GM19438 (cell line): ENCODE results near the gene SDK1.
"Not testable (repeated sequence)": the region's sequence is repeated elsewhere in the genome, so short reads cannot be mapped to it uniquely, and the experiment has no call there.

ENCODE experiments used
- ATAC-seq: cut with Tn5 transposase; IDR thresholded peaks from one replicate; pipeline ENCODE4 v1.9.1; 2021; ENCODE audit warnings: low read depth; ENCODE audit not compliant: unreplicated experiment

The SDK1 gene

DNA sequence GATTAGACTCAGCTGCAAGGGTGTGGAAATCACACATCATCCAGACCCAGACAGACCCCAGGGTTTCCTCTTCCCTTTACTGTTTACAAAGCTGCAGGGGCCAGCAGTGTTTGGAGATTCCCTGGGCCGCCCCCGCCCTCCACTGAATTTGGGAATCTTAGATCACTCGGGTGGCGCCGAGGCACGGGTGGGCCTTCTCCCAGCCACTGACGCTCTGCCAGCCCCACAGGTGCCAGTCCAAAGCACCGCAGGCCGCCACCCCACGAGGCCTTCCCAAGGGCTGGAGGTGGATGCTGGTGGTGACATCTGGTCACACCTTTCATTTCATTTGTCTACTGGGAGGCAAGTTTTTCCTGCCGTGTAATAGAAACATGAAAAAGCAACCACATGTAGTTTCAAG, 941.7 kb downstream of the SDK1 start:
- ATAC-seq, result no peak

DNA sequence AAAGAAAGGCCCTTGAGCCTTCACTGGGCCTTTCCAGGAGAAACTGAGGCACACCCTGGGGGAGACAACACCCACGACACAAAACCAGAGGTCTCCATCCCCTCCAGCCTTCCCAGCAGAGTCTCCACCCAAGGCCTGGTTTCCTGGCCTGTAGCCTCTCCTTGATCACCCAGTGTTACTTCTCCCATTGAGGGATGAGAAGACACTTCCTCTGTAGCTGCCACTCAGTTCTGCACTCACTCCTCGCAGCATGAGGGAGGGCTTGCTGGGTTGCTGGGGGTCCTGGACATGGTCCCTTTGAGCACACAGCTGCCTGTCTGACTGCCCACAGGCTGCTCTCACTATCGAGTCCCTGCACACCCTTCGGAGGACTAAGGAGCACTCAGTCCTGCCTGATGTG, 943.0 kb downstream of the SDK1 start:
- ATAC-seq, result no peak

DNA sequence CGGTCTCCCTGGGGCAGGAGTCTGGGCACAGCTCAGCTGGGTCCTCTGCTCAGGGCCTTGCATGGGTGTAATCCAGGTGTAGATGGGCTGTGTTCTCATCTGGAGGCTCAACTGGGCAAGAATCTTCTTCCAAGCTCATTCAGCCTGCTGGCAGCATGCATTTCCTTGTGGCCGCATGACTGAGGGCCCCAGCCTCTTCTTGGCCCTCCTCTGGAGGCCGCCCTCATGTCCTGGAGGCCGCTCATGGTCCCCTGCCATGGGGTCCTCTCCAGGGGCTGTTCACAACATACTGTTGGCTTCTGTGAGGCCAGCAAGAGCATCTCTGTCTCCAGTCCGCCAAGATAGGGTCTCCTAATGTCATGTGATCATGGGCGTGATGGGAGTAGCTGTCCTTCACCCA, 943.6 kb downstream of the SDK1 start:
- ATAC-seq, result no peak

DNA sequence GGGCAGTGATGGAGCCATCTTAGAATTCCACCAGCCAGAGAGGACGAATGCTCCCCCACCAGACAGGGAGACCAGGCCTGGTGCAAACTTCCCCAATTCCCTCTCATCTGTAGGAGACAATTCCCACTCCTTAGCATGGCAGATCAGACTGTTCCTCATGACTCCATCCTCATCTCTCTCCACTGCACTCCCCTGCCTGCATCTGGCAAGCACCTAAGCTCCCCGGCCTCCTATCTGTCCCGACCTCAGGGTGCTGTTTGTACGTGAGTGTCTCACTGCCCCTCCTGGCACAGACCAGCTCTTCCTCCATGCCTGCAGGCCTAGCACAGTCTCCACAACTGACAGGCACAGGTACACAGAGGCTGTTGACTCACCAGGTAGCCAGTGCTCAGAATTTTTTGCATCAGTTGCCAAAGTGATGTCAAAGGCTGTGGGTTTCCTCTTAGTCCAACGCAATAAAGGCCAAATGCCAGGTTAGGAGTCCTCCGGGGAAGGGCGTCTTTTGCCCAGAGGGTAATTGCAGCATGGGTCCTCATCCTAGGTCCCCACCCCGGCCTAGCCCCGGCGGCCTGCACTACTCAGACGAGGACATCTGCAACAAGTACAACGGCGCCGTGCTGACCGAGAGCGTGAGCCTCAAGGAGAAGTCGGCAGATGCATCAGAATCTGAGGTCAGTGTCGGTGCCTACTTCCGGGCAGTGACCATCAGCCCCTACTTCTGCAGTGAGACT, 944.2 kb downstream of the SDK1 start:
- ATAC-seq, result no peak

DNA sequence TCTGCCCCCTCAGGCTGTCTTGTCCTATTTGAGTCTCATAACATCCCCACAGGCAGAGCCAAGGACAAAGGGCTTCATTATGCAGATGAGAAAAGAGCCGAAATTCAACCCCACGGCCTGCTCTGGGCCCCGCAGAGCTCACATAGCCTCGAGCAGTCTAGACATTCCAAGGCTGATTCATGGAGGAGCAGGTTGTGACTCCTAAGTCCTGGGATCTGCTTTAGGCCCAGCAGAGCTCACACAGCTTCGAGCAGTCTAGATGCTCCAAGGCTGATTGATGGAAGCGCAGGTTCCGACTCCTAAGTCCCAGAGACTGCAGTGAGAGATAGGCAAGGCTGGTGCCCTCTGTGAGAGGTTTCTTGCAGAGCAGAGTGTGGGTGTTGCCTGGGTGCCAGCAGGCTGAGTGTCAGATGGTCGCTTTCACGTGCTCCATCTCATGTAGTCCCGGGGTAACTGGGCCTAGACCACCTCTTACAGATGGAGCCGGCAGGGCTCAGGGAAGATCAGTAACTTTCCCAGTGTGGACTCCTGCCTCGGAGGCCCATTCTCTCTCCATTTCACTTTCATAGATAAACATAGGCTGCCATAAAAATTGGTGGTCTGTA, 944.9 kb downstream of the SDK1 start:
- no peak for ATAC-seq

DNA sequence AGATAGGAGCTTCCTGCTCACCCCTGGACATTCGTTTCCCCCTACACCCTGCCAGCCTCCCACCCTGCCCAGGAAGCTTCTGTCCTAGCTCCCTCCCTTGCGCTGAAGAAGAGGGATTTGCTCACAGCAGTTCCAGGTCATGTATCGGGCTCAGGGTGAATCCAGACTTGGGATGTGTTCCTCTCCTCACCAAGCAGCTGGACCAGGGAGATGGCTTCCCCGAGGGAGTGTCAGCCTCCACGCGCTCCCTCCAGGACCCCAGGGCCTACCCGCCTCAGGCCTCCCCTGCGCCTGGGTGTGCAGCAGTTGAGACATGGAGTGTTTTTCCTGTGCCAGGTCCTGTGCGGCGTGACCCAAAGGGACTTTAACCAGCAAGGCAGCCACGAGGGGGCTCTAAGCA, 945.5 kb downstream of the SDK1 start:
- no peak for ATAC-seq

DNA sequence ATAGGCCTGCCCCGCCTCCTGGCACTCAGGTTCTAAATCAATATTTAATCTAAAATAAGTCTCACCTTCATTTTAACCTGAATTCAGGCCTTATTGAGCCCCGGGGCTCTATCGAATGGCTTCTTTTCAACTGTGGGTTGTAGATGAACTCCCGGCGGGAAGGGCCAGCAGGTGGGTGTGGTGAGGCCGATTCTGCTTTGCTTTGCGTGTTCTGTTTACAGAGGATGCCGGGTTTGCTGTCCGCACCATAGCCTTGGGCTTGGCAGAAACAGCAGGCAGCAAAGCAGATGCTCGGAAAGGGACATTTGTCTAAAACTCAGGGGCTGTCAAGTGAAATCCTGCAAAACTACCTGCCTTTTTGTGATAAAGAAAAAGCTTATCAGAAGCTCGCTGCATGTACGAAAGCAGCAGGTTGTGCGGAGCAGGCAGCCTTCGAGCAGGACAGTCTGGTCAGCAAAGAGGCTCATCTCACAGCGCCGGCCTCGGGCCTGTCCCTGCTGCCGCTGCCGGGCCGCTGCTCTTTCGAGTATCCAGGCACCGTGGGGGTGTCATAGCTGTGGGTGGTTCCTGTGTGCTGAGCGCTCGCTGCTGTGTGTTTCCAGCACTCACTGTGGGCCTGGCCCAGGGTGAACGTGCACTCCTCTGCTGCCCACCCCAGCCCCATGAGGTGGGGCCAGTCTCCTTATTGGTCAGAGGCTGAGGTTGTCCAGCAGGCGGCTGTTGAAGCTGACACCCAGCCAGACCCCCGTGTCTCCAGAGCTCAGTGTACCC, 946.2 kb downstream of the SDK1 start:
- ATAC-seq, result no peak

DNA sequence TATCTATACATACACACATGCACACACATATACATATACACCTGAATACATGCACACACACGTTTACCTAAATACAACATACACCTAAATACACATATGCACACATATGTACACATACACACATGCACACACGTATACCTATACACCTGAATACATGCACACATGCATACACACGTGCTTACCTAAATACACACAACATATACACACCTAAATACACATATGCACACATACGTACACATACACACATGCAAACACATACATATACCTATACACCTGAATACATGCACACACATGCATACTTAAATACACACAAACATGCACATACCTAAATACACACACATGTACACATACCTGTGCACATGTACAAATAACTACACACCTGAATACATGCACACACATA, 947.2 kb downstream of the SDK1 start:
- ATAC-seq, result no peak

DNA sequence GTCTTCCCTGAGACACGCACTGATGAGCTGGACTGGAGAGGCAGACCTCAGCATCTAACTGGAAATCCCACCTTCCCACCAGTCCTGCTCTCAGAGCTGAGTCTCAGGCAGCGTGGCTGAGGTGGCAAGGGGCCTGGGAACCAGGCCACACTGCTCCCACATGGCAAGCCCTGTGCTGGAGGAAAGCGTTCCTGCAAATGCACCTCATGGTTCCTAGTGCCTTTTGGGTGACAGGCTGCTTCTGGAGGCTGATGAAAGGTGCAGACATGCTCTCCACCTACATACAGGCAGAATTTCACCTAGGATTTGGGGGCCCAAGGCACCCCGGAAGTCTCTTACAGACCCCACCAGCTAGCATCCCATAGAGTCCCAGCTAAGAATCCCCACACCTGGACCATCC, 948.2 kb downstream of the SDK1 start:
- no peak for ATAC-seq

DNA sequence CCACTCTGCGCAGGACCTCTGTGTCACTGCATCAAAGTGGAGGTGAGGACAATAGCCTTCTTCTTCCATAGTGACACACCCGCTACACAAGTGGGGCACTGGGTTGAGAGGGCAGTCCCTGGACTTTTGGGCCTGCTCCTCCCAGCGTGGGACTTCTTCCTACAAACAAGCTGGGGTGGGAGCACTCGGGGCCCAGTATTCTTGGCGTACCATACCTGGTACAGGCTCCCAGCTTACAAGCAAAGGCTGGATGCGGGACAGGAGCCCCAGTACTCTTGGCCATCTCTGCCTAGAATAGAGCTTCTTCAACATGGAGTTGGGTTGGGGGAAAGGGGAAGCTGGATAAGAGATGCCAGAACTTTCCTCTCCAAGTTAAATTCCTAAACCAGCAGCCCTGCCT, 954.3 kb downstream of the SDK1 start:
- no peak for ATAC-seq

DNA sequence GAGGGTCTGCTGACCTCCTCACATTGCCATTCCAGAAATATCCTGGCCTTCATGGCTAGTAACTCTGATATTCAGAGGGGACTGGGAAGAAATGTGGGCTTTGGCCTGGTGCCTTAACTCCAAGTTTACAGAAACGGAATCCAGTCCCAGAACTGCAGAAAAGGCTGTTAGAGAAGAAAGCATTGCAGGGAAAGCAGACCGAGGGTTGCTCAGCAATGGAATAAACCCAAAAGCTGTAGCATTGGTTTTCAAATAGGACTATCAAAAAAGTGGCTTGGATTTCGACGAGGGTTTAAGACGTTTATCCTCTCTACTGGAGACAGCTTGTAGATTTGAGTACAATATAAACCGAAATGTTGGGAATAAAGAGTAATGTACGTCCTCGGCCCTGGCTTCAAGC, 955.2 kb downstream of the SDK1 start:
- no peak for ATAC-seq

DNA sequence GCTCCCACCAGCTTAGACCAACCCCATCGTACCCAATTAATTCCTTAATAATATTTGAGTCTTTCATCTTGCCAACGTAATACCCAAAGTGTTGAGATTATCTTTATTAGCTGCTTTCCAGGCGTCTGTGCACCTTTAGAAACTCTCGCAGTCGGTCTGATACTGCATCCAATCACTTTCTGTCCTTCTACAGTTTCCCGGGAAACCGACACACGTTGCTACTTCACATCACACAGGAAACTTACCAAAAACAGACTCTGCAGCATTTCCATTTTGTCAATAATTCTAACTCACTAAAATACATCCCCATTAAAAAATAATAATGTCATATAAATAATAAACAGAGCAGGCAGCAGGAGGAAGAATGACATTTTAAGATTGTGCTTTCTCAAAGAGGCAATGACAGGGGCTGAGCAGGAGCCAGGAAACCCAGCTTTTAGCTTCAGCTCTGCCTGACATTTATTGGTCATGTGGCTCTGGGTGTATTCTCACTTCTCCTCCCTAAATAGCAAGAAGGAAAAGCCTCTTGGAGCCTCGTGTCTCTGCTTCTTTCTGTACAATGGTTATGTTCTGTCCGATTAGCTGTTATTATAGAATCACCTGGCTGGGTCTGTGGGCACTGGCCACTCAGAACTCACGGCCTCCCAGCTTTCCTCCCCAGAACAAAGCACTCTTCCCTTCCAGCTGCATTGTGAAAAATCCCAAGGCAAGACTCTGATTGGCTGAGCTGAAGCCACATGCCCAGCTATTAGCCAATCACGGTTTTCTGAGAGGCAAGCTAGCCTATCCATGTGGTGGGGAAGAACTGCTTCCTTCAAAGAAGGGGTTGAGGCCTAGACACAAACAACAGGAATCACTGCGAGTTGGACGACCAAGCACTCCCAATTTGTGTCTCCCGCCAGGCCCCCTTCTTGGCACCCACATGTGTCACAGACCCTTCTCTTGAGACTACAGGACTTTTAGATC, 956.4 kb downstream of the SDK1 start:
- no peak for ATAC-seq

DNA sequence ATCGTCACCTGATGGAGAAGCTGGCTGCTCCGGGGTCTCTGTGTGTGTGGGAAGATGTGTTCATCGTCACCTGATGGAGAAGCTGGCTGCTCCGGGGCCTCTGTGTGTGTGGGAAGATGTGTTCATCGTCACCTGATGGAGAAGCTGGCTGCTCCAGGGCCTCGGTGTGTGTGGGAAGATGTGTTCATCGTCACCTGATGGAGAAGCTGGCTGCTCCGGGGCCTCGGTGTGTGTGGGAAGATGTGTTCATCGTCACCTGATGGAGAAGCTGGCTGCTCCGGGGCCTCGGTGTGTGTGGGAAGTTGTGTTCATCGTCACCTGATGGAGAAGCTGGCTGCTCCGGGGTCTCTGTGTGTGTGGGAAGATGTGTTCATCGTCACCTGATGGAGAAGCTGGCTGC, 959.1 kb downstream of the SDK1 start:
- not testable (repeated sequence) for ATAC-seq

DNA sequence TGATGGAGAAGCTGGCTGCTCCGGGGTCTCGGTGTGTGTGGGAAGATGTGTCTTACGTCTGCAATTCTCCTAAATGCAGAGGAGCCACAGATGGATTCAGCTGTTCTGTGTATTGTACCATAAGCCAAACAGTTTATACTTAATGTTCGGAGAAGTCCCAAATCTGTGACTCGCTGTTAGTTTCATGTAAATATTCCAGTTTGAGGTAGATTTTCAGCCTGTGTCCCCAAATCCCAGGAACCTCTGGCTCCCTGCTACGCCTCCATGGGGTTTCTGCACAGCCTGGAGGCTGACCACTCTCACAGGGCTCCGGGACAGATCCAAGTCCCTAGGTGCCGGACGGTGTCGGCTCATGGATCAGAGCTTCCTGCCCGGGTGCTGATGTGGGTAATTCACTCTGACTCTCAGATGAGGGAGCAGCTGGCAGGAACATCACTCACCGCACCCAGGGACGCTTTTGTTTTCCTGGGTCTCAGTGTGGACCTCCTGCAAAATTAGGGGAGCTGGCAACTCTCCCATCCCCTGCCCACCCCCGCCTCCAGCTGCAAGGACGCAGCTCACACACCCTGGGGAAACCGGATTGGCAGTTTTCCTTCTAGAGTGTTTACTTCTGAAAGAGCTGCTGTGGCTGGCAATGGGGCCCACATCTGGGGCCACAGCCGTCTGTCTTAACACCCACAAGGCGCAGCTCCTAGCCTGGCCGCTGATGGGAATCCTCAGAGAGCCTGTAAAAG, 960.0 kb downstream of the SDK1 start:
- no peak for ATAC-seq

DNA sequence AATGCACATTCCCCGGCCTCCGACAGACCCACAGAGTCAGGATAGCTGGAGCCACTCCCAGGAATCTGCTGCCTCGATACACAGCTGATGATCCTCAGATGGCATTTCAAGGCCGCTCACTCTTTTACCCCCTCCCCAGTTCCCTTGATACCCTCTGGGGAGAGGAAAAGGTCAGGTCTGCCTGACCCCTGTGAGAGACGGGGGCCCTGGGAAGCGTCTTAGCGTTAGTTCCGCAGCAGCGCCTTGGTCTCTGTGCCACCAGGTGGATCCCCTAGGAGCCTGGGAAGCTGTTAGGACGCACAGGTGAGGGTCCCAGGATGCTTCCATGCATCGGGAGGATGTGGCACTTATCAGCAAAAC, 960.5 kb downstream of the SDK1 start:
- ATAC-seq, result no peak

DNA sequence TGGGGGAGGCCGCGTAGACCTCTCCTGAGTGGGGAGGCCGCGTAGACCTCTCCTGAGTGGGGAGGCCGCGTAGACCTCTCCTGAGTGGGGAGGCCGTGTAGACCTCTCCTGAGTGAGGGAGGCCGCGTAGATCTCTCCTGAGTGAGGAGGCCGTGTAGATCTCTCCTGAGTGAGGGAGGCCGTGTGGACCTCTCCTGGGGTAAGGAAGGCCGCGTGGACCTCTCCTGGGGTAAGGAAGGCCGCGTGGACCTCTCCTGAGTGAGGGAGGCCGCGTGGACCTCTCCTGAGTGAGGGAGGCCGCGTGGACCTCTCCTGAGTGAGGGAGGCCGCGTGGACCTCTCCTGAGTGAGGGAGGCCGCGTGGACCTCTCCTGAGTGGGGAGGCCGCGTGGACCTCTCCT, 963.2 kb downstream of the SDK1 start:
- not testable (repeated sequence) for ATAC-seq

DNA sequence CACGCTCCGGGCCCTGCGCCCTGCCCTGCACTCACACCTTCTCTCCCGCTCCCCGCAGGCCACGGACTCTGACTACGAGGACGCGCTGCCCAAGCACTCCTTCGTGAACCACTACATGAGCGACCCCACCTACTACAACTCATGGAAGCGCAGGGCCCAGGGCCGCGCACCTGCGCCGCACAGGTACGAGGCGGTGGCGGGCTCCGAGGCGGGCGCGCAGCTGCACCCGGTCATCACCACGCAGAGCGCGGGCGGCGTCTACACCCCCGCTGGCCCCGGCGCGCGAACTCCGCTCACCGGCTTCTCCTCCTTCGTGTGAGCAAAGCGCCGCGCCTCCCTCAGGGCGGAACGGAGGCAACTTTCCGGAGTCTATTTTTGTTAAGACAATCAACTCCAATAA, 964.0 kb downstream of the SDK1 start:
- ATAC-seq, result no peak

DNA sequence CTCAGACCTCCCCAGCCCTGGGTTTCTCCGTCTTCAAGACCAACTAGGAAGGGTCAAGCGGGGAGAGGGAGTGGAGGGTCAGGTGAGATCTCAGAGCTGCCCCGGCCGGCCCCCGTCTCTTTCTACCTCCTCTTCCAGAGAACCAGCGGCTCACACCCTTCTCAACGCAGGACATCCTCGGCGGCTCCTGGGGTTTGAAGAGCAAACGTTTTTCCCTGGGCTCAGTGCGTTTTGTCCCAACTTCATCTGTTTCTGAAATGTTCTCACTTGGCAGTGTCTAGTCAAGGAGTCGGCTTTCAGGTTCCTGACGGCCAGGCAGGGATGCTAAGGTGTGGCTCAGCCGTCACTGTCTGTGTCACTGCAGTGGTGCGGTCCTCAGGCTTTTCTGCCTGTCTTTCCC, 964.6 kb downstream of the SDK1 start:
- ATAC-seq, result no peak

DNA sequence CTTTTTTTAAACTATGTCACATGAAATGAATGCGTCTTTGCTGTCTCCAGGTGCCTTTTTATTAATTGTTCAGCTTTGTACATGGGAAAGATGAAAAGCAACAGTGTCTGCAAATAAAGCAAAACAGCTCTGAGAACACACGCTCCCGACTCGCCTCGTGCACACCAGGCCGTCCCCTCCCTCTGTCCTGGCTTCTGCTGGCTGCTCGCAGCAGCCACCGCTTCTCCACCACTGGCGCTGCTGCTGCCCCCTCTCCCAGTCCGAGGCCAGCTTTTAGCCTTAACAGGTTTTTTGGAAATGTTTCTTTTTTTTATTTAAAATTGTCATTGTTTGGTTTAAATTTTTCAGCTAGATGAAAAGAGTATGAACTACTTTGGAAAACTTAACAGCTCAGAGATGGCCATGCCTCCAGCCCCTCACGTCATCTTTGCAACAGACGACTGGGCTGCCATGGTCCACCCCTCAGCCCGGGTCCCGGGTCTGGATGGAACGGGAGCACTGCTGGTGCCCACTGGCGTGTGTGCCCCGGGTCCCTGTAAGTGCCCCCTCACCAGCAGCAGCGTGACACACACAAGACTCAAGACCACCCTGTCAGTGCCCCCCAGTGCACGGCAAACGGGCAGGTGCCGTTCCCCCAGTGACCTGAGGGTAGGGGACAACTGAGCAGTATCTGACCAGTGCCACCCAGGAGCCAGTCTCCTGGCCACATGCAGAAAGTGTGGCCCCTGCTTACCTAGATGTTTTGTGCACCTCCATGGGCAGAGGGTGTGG, 965.4 kb downstream of the SDK1 start:
- no peak for ATAC-seq
